T-helper 1 cell treated with Interleukin-12 subunit alpha and Interleukin-12 subunit beta and Interleukin-4 antibody, amounts not matched to agents 30 ng/mL and 1 ng/mL, for 36 hours (primary cell): ENCODE results near the gene ACTR2. TPM values are rescaled to one million over a fixed set of nuclear protein-coding genes. Genes with fewer than 3 reads are reported as not detected.
"Not testable (repeated sequence)": the region's sequence is repeated elsewhere in the genome, so short reads cannot be mapped to it uniquely, and the experiment has no call there.

Source experiments
- intact Hi-C: fragments of 100-400 bp; cut with micrococcal nuclease; formaldehyde crosslinking; loops from one replicate; pipeline ENCODE4 v1.15.1; 2024
- total RNA-seq: library from RNA; stranded (reverse); gene quantifications from 2 replicates; pipeline ENCODE4 v1.2.3, GENCODE V29; 2022

ACTR2 gene
- total RNA-seq, 1 donor from 2014 or later, result 436 TPM

- intact Hi-C loops, result loop anchor here (5.0 kb wide), 3 partner anchors 461 to 1211 kb away; partner anchors contain the start of genes PELI1 and VPS54
Observed at GRCh38 chr2:65228263-65228750, 676 bp downstream of the ACTR2 start.

- intact Hi-C loops, result no loop called here
Observed at GRCh38 chr2:65231121-65231520, 3.5 kb downstream of the ACTR2 start.

- intact Hi-C loops, result loop anchor here (1.0 kb wide), 1 partner anchor 8 kb away; no protein-coding TSS in a partner anchor
Observed at GRCh38 chr2:65231892-65232477, 4.4 kb downstream of the ACTR2 start.

GRCh38 chr2:65232636-65233035, 5.0 kb downstream of the ACTR2 start:
- intact Hi-C loops, result loop anchor here (1.0 kb wide), 1 partner anchor 8 kb away; no protein-coding TSS in a partner anchor

GRCh38 chr2:65240657-65241056, 13.0 kb downstream of the ACTR2 start:
- intact Hi-C loops, result loop anchor here (1.0 kb wide), 1 partner anchor 8 kb away; no protein-coding TSS in a partner anchor

- intact Hi-C loops, result not testable (repeated sequence)
Observed at GRCh38 chr2:65244452-65244851, 16.8 kb downstream of the ACTR2 start.

- intact Hi-C loops, result no loop called here
Observed at GRCh38 chr2:65252640-65253039, 25.0 kb downstream of the ACTR2 start.

- intact Hi-C loops, result no loop called here
Observed at GRCh38 chr2:65255356-65255755, 27.7 kb downstream of the ACTR2 start.

- intact Hi-C loops, result loop anchor here (1.0 kb wide), 1 partner anchor 297 kb away; no protein-coding TSS in a partner anchor
Observed at GRCh38 chr2:65256054-65256453, 28.4 kb downstream of the ACTR2 start.

- intact Hi-C loops, result not testable (repeated sequence)
Observed at GRCh38 chr2:65257866-65258265, 30.2 kb downstream of the ACTR2 start.

GRCh38 chr2:65261676-65262075, 34.0 kb downstream of the ACTR2 start:
- intact Hi-C loops, result loop anchor here (10.0 kb wide), 1 partner anchor 173 kb away; the partner anchor contains the start of gene SPRED2

- intact Hi-C loops, result loop anchor here (10.0 kb wide), 1 partner anchor 172 kb away; the partner anchor contains the start of gene SPRED2
Observed at GRCh38 chr2:65263262-65263661, 35.6 kb downstream of the ACTR2 start.

- intact Hi-C loops, result loop anchor here (2.0 to 10.0 kb wide), 2 partner anchors 87 to 171 kb away; partner anchors contain the start of gene SPRED2
Observed at GRCh38 chr2:65263986-65264385, 36.4 kb downstream of the ACTR2 start.

- intact Hi-C loops, result loop anchor here (1.0 to 10.0 kb wide), 5 partner anchors 86 to 308 kb away; partner anchors contain the start of gene SPRED2
Observed at GRCh38 chr2:65264821-65265670, 37.4 kb downstream of the ACTR2 start.

GRCh38 chr2:65265671-65266045, 38.0 kb downstream of the ACTR2 start:
- intact Hi-C loops, result loop anchor here (1.0 to 10.0 kb wide), 5 partner anchors 85 to 308 kb away; partner anchors contain the start of gene SPRED2

- intact Hi-C loops, result loop anchor here (10.0 kb wide), 1 partner anchor 168 kb away; the partner anchor contains the start of gene SPRED2
Observed at GRCh38 chr2:65267008-65267407, 39.4 kb downstream of the ACTR2 start.

- intact Hi-C loops, result loop anchor here (10.0 kb wide), 1 partner anchor 166 kb away; the partner anchor contains the start of gene SPRED2
Observed at GRCh38 chr2:65268957-65269356, 41.3 kb downstream of the ACTR2 start.

- intact Hi-C loops, result no loop called here
Observed at GRCh38 chr2:65273344-65273743, 45.7 kb downstream of the ACTR2 start.

- intact Hi-C loops, result no loop called here
Observed at GRCh38 chr2:65275141-65275915, 47.7 kb downstream of the ACTR2 start.

GRCh38 chr2:65276609-65277008, 49.0 kb downstream of the ACTR2 start:
- intact Hi-C loops, result no loop called here

GRCh38 chr2:65277118-65277517, 49.5 kb downstream of the ACTR2 start:
- intact Hi-C loops, result no loop called here
